GM19468 (cell line): ENCODE data around the gene POFUT2.

ENCODE experiments used
- ATAC-seq: cut with Tn5 transposase; IDR thresholded peaks from one replicate; pipeline ENCODE4 v1.9.1; 2021; ENCODE audit warnings: mild to moderate bottlenecking, moderate library complexity, moderate number of reproducible peaks; ENCODE audit not compliant: unreplicated experiment; ENCODE audit errors: extremely low read depth

The POFUT2 gene

GRCh38 chr21:45286671-45287437, 841 bp downstream of the POFUT2 start:
- ATAC-seq: no peak

DNA sequence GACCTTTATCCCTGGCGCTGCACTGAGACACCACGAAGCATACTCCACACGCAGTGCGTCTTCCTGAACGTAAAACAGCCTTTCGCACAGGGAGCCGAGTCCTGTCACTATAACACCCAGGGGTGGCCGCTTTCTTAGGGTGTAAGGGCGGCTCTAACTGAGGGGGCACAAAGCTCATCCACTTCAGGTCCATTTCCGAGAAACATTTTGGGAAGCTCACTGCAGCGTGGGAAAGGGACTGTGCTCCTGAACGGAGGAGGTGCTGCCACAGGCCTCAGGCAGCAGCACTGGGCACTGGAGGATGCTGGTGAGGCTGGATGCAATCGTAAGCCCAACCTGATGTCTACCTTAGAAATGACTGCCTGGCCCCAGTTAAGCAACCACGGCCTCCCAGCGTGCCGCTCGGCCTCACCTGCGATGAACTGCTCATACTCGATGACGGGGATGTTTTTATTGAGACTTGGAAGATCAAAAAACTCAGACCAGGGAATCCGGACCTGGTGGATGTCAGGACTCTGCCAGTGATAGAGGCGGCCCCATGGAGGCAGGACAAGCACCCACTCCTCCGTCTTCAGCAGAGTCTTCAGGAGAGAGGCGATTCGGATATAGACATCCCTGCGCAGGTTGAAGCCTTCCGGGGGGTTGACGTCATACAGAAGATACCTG, 2.3 kb downstream of the POFUT2 start:
- no peak for ATAC-seq

DNA sequence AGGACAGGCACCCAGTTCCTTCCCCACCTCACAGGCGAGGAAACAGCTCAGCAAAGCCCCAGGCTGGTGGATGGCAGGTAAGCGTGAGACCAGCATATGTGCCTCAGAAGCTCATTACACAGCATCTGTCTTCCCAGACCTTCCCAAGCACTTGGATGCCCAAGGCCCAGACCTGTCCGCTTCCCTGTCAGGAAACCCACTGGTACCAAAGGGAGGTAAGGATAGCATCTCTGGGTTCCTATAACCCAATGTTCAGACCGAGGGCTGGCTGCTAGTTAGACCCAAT, 3.3 kb downstream of the POFUT2 start:
- ATAC-seq: no peak

GRCh38 chr21:45283611-45284455, 3.9 kb downstream of the POFUT2 start:
- ATAC-seq: no peak

DNA sequence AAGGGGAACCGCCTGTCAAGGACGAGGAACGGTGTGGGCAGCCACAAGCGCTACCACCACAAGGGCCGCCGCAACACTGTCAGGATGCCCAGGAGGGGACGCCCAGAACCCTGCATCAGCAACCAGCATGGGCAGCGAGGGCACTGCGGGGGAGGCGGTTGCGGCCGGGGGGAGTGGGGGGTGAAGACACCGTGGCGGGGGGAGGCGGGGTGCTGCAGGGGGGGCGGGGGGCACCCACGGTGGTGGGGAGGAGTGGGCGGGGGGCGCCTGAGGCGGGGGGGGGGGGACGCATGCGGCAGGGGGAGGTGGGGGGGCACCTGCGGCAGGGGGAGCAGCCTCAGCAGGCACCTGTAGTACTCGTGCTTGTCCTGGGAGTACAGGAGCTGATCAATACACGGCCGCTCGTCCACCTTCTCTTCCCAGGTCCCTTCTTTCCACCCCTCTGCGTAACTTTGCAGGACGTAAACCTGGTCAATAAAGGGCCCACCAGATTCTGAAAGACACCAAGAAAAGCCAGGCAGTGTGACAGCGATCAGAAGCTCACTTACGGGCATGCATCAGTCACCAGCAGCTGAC, 4.6 kb downstream of the POFUT2 start:
- no peak for ATAC-seq

- ATAC-seq: no peak
Measured at GRCh38 chr21:45282283-45283034, 5.2 kb downstream of the POFUT2 start.

DNA sequence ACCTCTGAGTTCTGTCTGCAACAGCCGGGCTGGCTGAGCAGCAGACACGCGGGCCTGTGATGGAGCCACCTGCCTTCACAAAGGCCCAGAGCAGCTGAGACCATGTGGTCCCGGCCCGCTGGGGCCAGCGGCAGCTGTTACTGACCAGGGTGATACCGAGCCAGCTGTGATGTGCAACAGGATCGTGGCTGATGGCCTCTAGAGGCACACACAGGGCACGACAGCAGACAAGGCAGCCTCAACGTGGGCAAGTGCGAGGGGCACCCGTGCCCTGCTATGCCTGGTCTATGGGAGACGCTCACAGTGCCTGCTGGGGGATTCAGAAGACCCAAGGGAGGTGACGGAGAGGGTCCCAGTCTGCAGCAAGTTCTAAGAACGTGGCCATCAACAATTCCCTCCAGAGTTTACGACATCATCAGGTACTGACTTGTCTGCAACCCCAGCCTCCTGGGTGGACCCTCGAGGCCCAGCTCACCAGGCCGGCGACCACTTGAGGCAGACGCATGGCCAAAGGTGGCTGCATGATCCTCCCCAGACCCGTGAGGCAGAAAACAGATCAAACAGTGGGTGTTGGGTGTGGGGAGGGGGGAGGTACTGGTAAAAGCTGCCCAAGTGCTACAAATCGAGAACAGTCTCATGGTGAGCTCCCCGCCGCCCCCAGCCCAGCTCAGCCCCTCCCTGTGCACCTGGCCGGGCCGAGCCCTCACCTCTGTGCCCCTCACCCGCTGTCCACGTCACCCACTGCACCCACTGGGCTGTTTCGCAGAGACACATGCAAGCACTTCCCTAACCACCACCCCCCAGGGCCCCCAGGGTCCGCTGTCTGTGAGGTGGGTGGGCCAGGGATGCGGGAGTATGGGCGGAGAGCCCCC, 6.0 kb downstream of the POFUT2 start:
- no peak for ATAC-seq

DNA sequence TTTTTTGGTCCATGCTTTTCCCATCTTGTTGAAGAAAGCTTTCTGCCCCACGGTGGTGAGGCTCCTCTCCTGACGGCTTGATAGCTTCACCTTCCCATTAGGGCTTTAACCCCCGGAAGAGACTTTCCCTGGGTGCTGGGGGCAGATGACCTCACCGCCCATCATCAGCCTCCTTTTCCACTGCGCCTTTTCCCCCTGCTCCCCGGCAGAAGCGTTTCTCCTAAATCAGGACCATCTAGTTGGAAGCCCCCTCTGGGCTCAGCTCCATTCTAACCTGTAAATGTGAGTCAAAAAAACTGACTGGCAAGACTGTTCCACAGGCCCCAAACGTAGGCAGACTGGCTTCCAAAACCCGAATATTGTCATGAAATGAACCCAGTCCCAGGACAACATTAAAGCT, 6.7 kb downstream of the POFUT2 start:
- no peak for ATAC-seq

GRCh38 chr21:45280178-45280821, 7.4 kb downstream of the POFUT2 start:
- ATAC-seq: no peak

DNA sequence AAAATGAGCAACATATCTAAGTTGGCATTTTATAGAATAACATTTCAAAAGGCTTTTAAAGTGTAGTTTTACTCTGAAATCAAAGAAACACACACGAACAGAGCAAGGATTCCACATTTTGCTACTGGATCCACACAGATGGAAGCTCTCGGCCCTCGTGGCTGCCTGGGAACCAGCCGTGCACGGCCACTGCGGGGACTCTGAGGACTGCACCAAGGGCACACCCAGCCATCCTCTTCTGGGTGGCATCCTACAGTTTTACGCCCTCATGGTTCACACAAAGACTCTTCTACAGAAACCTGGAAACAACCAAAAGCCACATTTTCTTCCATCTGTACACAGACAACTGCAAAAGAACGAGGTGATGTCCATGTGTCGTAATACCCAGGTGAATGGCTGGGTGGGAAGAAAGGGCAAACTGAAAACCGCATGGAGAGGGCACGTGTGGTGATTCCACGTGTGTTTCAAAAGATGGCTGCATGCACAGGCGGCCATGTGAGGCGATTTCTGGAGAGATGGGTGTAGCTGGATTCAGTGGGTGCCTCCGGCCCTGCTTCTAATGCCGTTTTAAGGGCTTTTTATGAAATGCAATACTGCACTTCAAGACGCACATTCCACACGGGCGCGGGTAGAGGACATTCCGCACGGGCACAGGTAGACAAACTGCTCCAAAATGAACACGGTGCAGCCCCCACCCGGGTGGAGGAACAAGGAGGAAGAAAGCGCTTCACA, 8.1 kb downstream of the POFUT2 start:
- no peak for ATAC-seq

- no peak for ATAC-seq
Measured at GRCh38 chr21:45278156-45278911, 9.4 kb downstream of the POFUT2 start.

- ATAC-seq: no peak
Measured at GRCh38 chr21:45277101-45278045, 10.3 kb downstream of the POFUT2 start.

DNA sequence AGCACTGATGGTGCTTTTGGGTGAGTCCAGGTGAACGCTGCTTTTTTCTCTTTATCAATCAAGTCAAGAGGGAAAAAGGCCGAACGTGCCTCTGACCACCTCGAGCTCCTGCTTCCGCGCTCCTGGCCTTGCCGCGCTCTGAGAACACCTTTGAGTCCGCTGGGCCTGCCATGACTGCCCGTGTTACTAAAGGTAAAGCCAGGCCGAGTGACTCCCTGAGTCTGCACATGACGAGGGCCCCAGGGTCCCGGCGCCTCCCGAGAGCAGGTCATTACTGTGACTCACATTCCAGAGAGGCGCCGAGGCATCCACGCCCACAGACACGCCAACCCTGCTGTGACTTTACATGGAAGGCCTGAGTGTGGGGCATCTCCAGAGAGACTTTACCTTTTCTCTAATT, 11.1 kb downstream of the POFUT2 start:
- ATAC-seq: no peak

DNA sequence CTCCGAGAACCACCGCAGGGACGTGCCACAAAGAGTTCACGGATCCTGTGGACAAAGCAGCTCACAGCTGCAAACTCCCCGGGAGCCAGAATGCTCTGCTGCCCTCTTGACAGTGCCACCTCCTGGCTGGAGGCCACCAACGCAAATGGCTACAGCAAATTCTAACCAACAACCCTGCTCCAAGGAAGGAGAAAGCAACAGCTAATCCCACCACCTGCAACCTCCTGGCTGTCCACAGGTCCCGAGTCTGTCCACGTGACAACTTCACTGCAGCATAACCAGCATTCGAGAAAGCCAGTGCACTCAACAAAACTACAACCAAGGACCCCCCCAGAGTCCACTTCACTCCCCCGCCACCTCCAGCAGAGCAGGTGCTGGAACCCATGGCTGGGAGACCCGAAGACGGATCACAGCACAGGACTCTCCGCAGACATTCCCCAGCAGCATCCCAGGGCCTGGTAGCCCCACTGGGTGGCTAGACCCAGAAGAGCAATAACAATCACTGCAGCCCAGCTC, 17.3 kb downstream of the POFUT2 start:
- ATAC-seq: no peak

DNA sequence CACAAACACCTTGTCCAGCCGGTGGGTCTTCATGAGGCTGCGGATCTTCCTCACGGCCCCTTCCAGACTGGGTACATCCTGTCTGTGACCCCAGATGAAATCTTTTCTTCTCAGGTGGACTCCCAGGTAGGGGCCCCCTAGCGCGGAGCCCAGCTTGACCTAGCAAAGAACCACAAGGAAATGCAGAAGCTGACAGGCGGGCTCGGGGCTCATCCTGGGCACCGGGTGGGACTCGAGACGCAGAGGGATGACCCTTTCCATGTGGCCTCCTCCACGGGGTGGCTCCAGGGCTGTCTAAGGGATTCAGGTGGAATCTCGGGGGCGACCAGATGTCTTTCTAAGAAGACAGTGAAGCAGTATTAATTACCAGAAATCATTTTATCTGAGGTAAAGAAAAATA, 17.8 kb downstream of the POFUT2 start:
- ATAC-seq: no peak

- ATAC-seq: no peak
Measured at GRCh38 chr21:45267390-45267760, 20.3 kb downstream of the POFUT2 start.
